Iris pigment epithelial cell (primary cell): ENCODE measurements around the gene ALDH4A1.

Experiments
- DNase-seq: peaks from one replicate; pipeline ENCODE4 v3.0.0-alpha.2; 2011; ENCODE audit warnings: low read depth

The ALDH4A1 gene

GRCh38 chr1:18922848-18923755 is 20.7 kb upstream of the ALDH4A1 start:
- DNase-seq: no peak

GRCh38 chr1:18922319-18922726 is 20.0 kb upstream of the ALDH4A1 start:
- DNase-seq: peak; percentile 72

- DNase-seq: no peak
These were observed 19.3 kb upstream of the ALDH4A1 start for GRCh38 chr1:18921516-18922251.

- DNase-seq: no peak
These were observed 18.6 kb upstream of the ALDH4A1 start for GRCh38 chr1:18920931-18921330.

GRCh38 chr1:18919956-18920355 is 17.6 kb upstream of the ALDH4A1 start:
- no peak for DNase-seq

GRCh38 chr1:18919197-18919905 is 17.0 kb upstream of the ALDH4A1 start:
- DNase-seq: no peak

- no peak for DNase-seq
These were observed 16.1 kb upstream of the ALDH4A1 start for GRCh38 chr1:18918417-18918816.

GRCh38 chr1:18917071-18917799 is 14.9 kb upstream of the ALDH4A1 start:
- no peak for DNase-seq

- no peak for DNase-seq
These were observed 13.0 kb upstream of the ALDH4A1 start for GRCh38 chr1:18915341-18915740.

- peak; percentile 69 for DNase-seq
These were observed 10.9 kb upstream of the ALDH4A1 start for GRCh38 chr1:18913065-18913835.

GRCh38 chr1:18912550-18912949 is 10.2 kb upstream of the ALDH4A1 start:
- no peak for DNase-seq

- no peak for DNase-seq
These were observed 6.8 kb upstream of the ALDH4A1 start for GRCh38 chr1:18908911-18909771.

GRCh38 chr1:18907917-18908845 is 5.8 kb upstream of the ALDH4A1 start:
- DNase-seq: peak; percentile 53

GRCh38 chr1:18907021-18907916 is 4.9 kb upstream of the ALDH4A1 start:
- peak; percentile 48 for DNase-seq

- DNase-seq: no peak
These were observed 969 bp upstream of the ALDH4A1 start for GRCh38 chr1:18903291-18903756.

GRCh38 chr1:18901952-18902522 is 318 bp downstream of the ALDH4A1 start:
- DNase-seq: no peak
